ENCODE data around the gene HIBCH.
"Not testable (repeated sequence)": the region's sequence is repeated elsewhere in the genome, so short reads cannot be mapped to it uniquely, and the experiment has no call there.

HIBCH gene

DNA sequence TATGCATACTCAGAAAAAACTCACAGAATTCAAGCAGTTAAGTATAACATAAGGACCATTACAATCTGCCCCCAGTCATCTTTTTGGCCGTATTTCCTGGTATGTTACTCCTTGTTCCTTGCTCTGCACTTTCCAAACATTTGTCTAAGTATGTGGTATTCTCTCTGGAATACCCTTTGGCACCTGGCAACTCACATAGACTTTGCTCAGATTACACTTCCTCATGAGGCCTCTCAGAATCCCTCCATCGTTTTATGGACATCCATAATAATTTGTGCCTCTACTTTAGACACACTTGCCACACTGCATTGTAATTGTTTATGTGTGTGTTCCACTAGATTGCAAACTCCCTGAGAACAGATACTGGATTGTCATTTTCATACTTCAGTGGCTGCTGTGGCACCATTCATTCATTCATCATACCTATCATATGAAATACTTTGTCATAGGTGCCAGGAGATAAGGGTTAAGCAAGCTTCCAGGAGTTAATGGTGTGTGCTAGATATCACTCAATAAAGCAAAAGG, 84.0 kb downstream of the HIBCH start:
- no peak for DNase-seq (ENCODE audit: low read depth)

DNA sequence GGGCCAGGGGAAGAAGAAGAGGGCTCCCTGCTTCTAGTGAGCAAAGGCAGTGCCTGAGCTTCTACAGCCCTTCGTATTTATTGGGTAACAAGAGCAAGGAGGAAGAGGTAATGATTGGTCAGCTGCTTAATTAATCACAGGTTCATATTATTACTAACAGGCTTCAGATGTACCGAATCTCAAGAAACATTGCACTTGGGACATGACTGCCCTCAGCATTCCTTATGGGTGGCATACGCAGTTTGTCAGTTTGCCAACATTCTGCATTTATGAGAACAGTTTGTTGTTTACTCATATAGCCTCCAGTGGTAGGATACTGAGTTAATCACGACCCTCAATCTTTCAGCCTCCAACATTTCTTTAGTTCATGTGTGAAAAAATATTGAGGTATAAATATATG, 84.5 kb downstream of the HIBCH start:
- peak; percentile 35 for DNase-seq (ENCODE audit: low read depth)

DNA sequence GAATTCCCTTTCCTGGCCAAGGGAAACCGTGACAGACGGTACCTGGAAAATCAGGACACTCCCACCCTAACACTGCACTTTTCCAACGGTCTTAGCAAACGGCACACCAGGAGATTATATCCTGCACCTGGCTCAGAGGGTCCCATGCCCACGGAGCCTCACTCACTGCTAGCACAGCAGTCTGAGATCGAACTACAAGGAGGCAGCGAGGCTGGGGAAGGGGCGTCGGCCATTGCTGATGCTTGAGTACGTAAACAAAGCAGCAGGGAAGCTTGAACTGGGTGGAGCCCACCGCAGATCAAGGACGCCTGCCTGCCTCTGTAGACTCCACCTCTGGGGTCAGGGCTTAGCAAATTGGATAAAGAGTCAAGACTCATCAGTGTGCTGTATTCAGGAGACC, 95.6 kb downstream of the HIBCH start:
- not testable (repeated sequence) for DNase-seq (ENCODE audit: low read depth)

DNA sequence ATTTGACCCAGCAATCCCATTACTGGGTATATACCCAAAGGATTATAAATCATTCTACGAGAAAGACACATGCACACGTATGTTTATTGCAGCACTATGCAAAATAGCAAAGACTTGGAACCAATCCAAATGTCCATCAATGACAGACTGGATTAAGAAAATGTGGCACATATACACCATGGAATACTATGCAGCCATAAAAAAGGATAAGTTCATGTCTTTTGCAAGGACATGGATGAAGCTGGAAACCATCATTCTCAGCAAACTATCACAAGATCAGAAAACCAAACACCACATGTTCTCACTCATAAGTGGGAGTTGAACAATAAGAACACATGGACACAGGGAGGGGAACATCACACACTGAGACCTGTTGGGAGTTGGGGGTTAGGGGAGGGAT, 96.9 kb downstream of the HIBCH start:
- not testable (repeated sequence) for DNase-seq (ENCODE audit: low read depth)

DNA sequence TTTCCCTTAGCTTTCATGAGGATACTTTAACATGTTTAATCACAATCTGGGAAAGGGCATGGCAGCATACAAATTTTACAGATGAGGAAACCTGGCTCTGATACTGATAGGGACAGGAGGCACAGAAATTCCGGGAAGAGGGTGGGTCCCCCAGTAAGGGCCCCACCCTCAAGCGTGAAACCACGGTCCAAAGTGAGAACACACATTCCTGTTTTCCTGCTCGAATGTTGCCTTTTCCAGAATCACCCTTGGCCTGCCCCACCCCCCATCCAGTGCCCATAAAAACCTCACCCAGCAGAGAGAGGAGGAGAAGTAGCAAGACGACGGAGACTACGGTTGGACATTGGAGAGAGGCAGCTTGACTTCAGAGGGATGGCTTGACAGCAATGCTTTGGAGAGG, 98.2 kb downstream of the HIBCH start:
- no peak for DNase-seq (ENCODE audit: low read depth)

DNA sequence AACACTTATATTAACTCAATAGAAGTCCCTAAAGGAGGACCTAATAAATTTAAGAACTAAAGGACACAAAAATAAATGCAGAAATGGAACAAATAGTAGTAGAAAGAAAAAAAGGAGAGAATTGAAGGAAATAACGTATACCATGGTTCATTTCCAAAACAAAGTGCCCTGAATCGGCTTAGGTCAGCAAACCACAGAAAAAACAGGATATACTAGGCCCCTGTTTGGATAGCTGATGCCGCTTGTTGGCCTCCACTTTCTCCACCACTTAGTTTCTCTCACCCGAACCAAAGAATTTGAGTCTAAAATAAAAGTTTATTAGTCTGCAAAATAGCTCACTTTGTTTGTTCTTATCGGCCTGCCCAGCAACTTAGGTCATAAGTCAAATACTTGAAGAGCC, 100.4 kb downstream of the HIBCH start:
- DNase-seq (ENCODE audit: low read depth): no peak

DNA sequence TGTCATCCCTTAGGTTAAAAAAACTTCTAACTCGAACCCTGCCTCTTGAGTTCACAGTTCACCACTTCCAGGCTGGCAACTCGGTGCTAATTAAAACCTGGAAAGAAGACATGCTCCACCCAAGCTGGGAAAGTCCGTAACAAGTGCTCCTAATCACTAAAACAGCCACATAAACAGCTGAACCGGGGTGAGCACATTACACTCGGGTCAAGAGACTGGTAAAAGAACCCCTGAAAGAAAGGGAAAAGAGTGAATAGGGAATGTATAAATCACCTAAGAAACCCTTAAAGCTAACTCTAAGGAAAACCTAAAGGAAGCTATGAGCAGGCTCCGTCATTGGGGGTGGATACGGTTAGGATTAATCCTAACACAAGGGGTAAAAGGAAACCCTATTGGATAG, 102.0 kb downstream of the HIBCH start:
- no peak for DNase-seq (ENCODE audit: low read depth)

DNA sequence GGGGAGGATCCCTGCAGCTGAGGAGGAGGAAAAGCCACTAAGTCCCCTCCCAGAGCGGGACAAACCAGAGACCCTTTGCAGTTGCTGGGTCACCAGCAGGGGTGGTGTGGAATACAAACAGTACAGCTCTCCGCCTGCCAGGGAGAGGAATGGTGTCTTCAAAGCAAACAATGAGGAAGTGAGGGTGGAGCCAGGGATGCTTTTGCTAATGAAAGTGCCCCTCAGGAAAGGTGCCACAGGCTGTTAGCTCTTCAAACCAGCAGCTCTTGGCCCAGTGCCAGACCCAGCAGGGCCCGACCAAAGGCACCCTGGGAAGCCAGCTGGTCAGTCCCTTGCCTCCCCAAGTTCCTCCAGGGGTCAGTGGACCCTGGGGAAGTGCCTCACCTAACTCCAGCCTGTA, 102.8 kb downstream of the HIBCH start:
- peak; percentile 8 for DNase-seq (ENCODE audit: low read depth)

DNA sequence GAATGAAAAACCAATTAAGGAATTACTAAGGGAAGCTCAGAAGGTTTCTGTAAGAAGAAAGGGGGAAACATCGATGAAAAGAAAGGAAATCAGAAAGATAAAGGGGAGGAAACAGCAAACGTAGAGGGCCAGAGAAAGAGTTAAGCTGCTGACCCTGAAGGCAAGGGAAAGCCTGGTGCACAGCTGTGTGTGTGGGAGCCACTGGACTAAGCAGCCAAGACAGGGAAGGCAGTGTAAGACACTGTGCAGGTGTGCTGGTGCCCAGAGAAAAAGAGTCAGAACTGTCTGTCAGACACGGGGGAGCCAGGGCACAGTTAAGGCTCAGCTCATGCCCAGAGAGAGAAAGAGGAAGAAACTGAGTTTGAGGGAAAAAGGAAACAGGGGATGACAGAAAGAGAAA, 104.0 kb downstream of the HIBCH start:
- DNase-seq (ENCODE audit: low read depth): no peak

DNA sequence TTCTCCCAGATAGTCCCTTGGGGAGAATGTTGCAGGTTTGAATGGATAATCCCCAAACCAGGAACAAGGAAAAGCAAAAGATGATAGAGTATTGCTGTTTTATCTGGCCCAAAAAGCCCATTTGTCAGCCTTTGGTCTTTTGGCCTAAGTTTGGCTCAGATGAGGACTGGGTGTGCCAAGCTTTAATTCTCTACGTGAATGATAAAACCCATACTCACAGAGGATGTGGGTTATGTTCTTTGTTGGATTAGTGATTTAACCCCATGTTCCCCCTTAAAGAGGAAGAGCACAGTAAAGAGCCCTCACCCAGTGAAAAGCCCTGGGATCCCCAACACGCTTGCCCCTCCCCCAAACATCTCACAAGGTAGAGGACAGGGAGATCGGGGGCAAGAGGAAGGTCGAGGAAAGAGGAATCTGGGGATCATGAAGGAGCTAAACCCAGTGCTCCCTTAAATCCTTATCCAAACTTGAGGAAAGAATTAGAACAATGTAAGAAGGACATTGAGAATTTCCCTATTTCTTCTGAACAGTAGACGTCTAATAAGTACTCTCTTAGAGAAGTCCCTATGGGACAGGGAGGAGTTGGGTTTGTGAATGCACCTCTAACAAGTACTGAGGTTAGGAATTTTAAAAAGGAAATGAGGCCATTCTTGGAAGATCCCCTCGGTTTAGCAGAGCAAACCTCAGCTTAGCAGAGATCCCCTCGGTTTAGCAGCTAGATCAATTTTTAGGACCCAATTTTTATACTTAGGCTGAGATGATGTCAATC, 105.0 kb downstream of the HIBCH start:
- no peak for DNase-seq (ENCODE audit: low read depth)

DNA sequence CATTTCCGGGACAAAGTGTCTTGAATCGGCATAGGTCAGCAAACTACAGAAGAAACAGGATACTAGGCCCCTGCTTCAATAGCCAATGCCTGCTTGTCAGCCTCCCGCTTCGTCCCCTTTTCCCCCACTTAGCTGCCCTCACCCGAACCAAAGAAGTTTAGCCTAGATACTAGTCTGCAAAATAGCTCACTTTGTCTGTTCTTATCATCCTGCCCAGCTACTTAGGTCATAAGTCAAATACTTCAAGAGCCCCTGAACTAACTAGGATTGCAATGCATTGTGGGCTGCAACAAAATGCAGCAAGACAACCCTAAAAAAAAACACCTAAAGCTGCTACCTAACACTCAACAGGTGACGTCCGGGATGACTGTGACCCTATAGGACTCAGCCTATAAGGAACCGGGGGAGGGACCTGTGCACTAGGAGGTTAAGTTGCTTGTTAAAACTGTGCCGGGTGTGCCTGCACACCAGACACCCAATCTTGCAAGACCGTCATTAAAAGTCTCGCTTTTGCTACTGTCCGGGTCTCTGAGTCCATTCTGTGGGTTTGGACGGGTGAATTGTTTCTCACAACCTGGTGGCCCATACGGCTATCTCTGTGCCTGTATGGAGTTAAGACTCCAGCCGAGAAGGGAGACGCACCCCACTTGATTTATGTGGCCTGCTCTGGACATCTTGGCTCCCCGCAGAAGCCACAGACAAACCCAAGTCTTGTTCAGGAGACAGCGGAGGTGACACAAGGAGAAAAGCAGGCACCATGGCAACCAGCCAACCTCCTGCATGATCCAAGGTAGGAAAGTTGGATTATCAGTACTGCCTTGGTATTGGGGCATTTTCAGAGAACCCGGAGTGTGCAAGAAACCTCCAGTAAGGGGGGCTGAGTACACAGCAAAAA, 105.9 kb downstream of the HIBCH start:
- no peak for DNase-seq (ENCODE audit: low read depth)

DNA sequence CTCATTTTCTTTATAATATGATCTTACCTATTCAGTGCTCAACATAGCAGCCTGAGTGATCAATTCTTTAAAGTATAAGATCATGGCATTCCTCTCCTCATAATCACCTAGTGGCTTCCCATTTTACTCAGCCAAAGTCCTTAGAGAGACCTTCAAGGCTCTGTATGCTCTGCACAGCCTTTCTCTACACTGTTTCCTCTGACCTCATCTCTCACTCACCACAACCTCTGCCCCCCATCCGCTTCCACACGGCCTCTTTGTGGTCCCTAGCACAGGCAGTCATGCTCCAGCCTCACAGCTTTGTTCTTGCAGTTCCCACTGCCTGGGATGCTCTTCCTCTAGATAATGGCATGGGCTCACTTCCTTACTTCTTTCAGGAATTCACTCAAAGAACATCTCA, 109.2 kb downstream of the HIBCH start:
- peak; percentile 86 for DNase-seq (ENCODE audit: low read depth)

DNA sequence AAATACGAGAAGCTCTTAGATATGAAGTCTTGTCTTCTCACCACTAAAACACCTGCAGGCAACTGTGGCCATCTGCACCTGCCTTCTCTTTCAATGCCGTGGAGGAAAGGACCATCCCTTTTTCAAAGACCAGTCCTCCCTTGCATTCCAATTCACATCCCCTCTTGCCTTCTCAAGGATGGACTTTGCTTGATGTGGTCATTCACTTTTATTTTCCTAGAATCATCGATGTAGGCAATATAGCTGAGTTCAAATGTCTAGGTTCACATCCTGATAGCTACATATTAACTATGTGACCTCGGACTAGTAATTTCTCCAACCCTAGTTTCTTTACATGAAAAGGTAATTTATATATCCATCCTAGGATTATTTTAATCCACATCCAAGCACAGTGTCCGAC, 110.1 kb downstream of the HIBCH start:
- no peak for DNase-seq (ENCODE audit: low read depth)

DNA sequence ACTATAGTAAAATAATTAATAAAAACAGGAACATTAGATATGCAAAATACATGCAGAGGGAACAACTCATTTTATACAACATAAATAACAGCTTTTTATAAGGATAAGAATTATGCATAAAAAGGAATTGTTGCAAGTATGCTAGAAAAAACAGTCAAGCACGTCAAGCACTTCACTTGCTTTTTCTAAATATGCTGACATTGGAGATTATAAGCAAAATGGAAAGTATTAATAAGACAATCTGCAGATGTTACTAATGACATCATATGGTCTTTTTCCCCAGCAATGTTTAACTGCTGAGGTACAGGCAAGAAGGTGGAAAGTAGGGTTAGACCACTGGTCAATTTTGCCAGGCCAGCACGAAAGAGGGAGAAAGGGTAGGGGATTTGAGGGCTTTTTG, 111.7 kb downstream of the HIBCH start:
- DNase-seq (ENCODE audit: low read depth): no peak

DNA sequence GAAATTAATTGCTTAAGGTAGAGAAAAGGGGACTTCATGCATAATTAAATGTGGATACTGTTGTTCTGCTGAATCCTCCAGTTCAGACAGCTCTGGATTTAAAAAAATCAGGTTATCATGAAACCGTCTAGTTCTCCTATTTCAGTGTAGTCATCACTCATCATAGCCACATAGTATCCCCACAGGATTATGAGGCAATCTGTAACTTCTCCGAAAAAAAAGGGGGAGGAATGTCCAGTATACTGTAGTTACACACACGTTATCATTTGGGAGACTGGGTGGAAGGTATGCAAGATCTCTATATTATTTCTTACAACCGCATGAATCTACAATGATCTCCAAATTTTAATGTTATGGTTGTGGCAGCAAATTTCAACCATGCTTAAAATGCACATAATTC, 114.0 kb downstream of the HIBCH start:
- DNase-seq (ENCODE audit: low read depth): no peak

DNA sequence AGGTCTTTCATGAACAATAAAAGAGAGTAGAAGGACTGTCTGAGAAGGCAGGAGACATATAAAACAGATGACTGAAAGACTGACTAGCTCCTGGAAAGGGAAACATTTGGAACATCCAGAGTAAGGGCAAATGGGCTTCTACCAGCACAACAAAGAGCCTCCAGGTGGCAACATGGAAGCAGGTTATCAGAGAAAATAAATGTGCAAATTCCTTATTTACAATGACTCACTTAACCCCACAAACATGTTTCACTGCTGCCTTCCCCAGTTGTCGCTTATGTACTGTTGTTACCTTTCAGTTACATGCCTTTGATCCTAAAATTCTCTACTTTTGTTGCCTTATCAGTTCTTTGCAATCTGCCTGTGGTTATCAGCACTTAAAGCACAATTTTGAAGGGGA, 117.0 kb downstream of the HIBCH start:
- no peak for DNase-seq (ENCODE audit: low read depth)

DNA sequence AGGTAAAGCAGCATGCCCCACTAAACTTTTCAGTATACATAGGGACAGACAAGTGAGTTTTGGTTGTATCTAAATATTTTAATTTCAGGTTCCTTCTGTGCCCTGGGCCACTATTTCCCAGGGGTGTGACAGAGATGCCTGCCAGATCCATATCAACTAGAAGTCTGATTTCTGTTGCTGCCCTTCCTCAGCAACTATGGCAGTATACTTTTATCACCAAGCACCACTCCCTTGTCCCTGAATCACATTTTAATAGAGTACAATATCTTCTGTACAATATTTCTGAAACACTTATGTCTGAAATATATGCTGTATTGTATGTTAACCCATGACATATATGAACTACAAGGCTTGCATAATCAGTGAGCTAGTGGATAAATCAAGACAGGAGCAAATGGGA, 117.6 kb downstream of the HIBCH start:
- DNase-seq (ENCODE audit: low read depth): no peak

DNA sequence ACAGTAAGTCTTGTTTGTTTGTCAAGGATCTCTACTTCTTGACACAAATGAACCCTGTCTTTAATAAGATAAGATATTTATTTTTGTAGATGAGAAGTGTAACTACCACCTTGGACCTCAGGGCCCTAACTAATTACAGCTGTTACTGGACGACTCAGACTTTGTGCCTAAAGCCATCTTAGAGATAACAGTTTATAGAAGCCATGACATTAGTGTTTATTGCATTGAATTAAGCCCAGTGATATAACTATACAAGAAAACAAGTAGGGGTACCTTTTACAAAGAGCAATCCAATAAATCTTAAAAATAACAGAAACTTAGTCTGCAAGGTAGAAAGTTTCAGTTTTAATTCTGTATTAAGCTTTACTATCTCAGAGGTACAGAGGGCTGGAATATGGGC, 119.0 kb downstream of the HIBCH start:
- no peak for DNase-seq (ENCODE audit: low read depth)

DNA sequence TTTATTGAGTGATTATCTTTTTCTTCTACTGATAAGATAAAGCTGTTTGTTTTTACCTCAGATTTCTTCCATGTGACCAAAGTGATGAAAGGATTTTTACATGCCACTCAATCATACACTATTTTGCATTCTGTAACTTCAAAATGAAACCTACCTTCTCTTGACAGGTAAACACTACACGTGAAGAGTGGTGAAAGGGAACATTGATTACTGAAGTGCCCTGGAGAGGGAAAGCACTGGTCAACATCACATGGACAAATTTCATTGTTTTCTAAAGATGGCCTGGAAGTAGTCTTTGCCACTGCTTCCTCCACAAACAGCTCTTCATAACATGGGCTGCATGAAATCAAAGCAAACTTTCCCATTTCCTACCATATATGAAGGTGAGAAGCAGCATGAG, 120.1 kb downstream of the HIBCH start:
- DNase-seq (ENCODE audit: low read depth): no peak

DNA sequence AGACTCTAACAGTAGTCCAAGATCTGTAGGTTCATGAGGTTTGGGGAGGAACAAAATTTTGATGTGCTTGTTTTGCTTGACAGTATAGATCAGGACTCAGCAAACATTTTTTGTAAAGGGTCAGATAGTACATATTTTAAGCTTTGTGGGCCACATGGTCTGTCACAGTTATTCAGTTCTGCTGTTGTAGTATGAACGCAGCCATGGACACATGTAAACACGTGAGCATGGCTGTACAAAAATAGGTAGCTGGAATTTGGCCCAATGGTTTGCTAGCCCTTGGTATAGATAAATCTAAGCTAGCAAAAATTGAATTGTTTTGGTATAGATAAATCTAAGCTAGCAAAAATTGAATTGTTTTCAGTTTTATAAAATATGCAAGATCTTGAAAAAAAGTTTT, 120.5 kb downstream of the HIBCH start:
- DNase-seq (ENCODE audit: low read depth): no peak

DNA sequence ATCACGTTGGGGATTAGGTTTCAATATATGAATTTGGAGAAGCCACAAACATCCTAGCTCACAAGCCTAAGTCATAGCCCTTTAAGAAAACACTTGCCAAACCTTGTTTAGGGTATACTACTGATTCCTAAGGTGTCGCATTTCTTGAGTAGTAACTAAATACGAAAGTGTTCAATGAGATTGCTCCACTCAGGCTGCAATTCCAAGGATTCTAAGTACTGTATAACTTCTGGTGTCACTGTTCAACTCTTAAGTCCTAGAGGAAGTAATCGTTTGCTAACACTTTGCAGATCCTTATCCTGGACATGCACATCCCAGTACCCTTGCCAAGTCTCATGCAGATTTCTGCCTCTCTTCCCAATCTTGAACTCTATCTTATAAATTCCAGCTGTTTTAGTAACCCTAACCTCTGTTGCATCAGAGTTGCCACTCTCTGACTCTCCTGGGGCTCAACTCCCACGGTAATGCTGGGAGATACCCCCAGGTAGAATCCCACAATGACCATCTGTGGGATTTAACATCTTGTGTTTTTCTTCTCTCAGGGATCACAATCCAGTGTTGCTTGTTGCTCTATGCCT, 122.4 kb downstream of the HIBCH start:
- no peak for DNase-seq (ENCODE audit: low read depth)

DNA sequence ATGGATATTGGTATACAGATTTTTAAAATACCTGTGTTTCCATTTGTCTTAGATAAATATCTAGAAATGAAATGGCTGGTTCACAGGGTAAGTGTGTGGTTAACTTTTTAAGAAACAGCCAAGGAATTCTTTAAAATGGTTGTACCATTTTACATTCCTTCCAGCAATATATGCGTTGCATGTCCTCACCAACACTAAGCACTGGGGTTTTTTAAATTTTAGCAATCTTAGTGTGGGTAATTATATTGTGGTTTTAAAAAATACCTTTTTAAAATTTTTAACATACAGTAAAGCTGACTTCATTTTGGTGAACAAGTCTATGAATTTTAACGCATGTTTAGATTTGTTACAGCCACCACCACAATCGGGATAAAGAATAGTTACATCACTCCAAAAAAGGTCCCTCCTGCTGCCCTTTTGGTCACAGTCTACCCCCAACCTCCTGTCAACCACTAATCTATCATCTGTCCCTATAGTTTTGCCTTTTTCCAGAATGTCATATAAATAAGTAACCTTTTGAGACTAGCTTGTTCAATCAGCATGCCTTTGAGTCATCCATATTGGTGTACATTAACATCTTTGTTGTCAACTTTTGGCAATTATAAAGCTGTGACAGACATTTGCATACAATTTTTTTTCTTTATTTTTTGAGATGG, 129.0 kb downstream of the HIBCH start:
- no peak for DNase-seq (ENCODE audit: low read depth)
